ENCODE measurements around the gene STK35.

- TF ChIP-seq EZH2 (IDR thresholded peaks at IDR 0.05; ENCODE audit: insufficient read depth, poor library complexity, severe bottlenecking), result no peak
- no peak for TF ChIP-seq EZH2phosphoT487 (IDR thresholded peaks at IDR 0.05; ENCODE audit: insufficient read depth, low read depth)
Measured at GRCh38 chr20:2179233-2179580, 77.6 kb downstream of the STK35 start.
